A549 treated with AZD9567 at 1 μM for 4 hours (cell line): ENCODE measurements around the gene SST. TPM values are rescaled to one million over a fixed set of nuclear protein-coding genes. Genes with fewer than 3 reads are reported as not detected.

Experiments
- total RNA-seq: library from RNA; stranded (reverse); fragments of 200-300 nt; extraction: Qiagen RNA extraction; gene quantifications from 5 replicates; pipeline ENCODE4 v1.2.3, GENCODE V29; 2022; ENCODE audit not compliant: insufficient read depth

Gene SST
- total RNA-seq: not detected in 5 replicates

GRCh38 chr3:187669675-187670504, at the start of gene SST:
TSS of gene SST (minus strand) at chr3:187670394. CDS start at chr3:187670291, 103 bp downstream.

DNA sequence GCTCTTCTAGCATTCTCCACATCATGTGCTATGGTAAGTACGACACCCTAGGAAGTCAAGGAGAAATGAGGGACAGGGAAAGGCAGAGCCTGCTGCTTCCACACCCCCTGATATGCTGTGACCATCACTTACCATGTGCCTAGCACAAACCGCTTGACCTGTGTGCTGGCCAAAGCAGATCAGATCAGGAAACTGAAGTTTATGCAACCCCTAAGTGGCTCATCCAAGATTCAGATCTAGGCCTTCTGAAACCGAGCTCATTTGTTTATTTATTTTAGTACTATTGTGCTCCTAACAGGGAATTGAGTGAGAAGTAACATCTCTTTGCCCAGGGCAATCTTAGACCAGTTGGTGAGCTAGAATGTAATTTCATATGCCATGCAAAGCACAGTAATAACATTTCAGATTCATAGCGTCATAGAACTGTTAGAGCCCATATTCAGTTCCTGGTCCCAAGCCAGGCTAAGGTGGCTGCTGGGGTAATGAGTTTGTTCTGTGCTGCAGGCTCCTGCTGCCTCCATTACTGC, 32.4 kb upstream of the SST start, which contains the start of gene RTP2:
RTP2 (minus strand) TSS at position 51 of the 527 bp plus-strand sequence. CDS start 429 bp downstream, outside the sequence.

Other genes with a start within 250 kb of the SST start
- gene RTP2, start 32.2 kb upstream of the SST start, total RNA-seq: not detected in 5 replicates
- 8.2 to 38.6 TPM (median 12.6 TPM) in 5 replicates for gene BCL6, start 75.1 kb upstream of the SST start, total RNA-seq